ENCODE results near the gene IRGM. TPM values are rescaled to one million over a fixed set of nuclear protein-coding genes. Genes with fewer than 3 reads are reported as not detected.
"Not testable (repeated sequence)": the region's sequence is repeated elsewhere in the genome, so short reads cannot be mapped to it uniquely, and the experiment has no call there.

IRGM gene, protein sequence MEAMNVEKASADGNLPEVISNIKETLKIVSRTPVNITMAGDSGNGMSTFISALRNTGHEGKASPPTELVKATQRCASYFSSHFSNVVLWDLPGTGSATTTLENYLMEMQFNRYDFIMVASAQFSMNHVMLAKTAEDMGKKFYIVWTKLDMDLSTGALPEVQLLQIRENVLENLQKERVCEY
- total RNA-seq, result not detected in 2 replicates

DNA sequence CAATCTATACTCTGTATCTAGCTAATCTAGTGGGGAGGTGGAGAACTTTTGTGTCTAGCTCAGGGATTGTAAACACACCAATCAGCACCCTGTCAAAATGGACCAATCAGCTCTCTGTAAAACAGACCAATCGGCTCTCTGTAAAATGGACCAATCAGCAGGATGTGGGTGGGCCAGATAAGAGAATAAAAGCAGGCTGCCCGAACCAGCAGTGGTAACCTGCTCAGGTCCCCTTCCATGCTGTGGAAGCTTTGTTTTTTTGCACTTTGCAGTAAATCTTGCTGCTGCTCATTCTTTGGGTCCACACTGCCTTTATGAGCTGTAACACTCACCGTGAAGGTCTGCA is at the start of gene IRGM:
IRGM (plus strand) TSS at position 214 of the 346 bp plus-strand sequence. CDS start 1,603 bp downstream, outside the sequence.
- DNase-seq (ENCODE audit: low read depth in 2 of 2), result not testable (repeated sequence)

DNA sequence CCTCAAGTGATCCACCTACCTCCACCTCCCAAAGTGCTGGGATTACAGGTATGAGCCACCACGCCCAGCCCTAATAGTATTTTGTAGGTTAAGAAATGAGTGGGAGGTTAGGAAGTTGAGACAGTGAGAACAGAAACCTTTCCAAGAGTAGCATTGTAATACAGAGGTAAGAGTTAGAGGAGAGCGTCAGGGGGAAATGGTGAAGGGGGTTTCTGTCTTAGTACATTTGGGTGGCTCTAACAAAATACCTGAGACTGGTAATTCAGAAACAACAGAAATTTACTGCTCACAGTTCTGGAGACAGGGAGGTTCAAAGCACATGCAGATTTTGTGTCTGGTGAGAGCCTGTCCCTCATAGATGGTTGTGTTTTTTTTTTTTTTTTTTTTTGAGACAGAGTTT is 48.9 kb upstream of the IRGM start:
- DNase-seq (ENCODE audit: low read depth in 2 of 2), result no peak

DNA sequence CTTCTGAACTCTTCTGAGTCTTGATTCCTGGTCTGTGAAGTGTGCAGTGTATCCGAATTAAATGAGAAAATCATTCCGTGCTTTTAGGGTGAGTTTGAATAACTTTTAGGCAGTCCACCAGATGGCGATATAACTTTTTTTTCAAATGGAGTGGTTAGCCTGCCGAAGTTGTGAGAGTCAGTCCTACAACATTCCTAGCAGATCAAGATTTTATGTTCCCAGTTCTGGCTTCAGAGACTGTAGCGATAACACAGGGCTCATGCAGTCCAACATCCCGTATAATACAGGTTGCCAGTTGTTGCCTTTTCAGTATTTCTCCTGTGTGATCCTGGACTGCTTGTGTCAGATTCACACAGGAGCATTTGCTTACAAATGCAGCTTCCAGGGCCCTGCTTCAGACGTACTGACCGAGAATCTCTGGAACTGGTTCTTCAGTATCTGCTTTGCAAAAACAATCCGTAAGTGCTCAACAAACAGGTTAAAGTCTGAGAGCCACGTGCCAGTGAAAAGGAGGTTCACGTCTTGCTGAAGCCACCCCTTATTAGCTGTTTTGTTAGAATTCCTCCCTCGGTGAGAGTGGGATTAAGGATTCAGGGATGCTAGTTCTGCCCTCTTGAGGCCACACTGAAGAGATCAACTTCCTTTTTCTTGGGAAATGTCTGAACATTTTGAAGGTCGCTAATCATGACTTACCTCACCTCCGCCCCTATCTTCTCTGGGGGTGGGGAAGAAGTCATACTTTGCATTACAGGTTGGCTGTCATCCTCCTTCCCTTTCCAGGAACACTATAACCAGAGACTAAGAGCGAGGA is 45.0 kb upstream of the IRGM start:
- DNase-seq (ENCODE audit: low read depth in 2 of 2), result peak; percentile 45 to 66

DNA sequence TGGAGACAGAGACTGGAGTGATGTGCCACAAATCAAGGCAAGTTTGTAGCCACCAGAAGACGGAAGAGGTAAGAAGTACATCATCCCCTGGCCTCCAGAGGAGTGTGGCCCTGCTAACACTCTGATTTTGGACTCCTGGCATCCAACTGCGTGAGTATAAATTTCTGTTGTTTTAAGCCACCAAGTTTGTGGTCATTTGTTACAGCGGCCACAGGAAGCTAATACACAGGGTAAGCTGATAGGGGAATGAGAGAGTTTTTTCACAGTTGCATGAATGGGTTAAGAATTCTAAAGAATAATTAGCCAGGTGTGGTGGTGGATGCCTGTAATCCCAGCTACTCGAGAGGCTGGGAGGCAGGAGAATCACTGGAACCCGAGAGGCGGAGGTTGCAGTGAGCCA is 41.9 kb upstream of the IRGM start:
- DNase-seq (ENCODE audit: low read depth in 2 of 2), result no peak

DNA sequence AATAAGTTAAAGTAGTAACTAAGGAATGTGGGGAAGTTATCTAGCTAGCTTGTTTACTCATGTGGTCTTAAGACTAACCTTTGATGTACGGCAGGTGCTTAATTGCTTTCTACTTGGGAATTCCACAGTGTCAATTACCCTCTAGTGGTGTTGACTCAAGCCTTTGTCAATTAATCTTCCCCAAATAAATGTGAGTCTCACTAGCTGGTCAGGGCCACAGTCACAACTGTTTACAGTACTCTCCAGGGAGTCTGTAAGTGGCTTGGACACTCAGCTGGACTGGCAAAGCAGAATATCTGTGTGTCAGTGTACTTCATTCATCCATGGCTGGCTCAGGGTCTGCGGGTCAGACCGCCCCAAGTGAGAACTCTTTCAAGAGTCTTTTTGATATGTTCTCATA is 37.0 kb upstream of the IRGM start:
- DNase-seq (ENCODE audit: low read depth in 2 of 2), result no peak

DNA sequence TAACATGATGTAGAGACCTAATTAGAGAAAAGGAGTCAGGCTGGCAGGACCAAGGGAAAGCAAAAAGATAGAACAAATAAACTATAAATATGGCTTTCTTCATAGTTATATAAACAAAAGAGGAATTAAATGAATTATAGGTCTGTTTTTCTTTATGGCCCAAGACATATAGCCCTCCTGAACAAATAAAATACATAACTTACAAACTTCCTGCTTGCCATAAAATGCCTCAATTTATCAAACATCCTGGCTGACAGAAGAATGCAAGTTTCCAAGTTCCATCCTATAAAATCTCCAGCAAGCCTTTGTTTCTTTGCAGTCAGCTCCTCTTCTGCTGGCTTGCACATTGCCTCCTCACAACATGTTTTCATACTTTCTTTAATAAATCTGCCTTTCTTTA is 31.3 kb upstream of the IRGM start:
- no peak for DNase-seq (ENCODE audit: low read depth in 2 of 2)

DNA sequence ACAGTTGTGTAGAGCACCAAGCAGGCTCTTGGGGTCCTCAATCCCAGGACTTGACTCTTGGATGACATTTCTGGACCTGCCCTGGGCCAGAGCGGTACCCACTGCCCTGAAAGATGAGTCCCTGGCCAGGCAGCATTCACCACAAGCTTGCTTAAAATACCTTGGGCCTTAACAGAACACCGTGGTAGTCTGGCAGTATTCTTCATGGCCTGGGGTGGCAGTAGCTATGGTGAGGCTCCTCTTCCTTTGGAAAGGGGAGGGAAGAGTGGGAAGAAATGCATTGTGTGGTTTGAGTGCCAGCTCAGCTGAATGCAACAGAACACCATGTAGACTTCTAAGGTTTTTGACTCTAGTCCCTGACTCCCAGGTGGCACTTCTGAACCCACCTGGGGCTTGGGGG is 29.4 kb upstream of the IRGM start:
- DNase-seq (ENCODE audit: low read depth in 2 of 2), result no peak

DNA sequence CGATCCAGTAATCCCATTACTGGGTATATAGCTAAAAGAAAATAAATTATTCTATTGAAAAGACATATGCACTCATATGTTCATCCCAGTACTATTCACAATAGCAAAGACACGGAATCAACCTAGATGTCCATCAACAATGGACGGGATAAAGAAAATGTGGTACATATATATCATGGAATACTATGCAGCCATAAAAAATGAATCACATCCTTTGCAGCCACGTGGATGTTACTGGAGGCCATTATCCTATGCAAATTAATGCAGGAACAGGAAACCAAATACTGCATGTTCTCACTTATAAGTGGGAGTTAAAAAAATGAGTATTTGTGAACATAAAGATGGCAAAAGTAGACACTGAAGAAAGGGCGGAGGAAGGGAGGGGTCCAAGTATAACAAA is 16.6 kb upstream of the IRGM start:
- DNase-seq (ENCODE audit: low read depth in 2 of 2), result no peak

DNA sequence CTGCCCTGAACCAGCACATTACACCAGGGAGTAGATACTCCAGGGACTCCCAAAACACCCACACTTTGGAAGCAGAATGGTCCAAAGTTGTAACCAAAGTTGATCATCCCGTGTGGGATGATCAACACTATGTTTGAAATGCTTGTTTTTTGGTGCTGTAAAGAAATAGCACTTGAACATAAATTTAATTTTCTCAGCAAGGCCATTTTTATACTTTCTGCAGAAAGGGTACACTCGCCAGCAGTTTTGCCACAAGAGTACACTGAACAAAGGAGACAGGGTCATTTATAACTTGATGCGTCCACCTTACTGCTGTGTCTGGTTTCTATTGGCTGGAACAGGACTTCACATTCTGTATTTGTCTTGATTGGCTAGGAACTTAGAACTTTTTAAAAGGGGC is 14.5 kb upstream of the IRGM start:
- DNase-seq (ENCODE audit: low read depth in 2 of 2), result not testable (repeated sequence)

DNA sequence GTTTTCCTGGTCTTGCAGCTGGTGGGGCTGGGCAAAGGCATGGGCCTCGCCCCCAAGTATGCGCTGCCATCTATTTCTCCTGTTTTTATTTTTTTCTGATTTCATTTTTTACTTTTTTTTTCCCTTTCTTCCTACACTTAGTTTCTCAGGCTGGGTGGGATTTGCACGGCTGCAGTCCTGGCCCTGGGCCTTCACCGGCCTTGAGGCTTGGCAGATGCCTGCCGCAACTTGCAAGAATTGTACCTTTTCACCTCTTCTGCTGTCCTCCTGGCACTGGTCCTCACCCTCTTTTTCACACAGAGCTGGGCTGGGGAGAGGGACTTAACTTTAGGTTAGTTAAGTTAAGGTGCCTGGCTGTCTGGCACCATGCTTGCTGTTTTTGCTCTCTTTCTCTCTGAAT is 10.3 kb upstream of the IRGM start:
- DNase-seq (ENCODE audit: low read depth in 2 of 2), result no peak

DNA sequence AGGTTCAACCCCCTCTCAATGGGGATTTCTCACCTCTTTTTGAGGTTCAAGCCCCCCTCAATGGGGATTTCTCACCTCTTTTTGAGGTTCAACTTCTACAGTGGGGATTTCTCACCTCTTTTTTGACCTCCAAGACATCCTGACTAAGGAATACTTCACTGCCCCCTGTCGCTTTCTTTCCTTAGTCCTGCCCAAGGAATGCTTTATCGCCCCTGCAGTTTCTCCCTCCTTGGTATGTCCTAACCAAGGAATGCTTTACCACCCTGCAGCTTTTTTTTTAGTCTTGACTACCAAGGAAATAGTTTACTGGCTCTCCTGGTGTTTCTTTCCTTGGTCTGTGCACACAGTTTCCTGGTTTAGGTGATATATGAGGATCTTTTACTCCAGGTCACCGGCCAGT is 9.6 kb upstream of the IRGM start:
- DNase-seq (ENCODE audit: low read depth in 2 of 2), result no peak

DNA sequence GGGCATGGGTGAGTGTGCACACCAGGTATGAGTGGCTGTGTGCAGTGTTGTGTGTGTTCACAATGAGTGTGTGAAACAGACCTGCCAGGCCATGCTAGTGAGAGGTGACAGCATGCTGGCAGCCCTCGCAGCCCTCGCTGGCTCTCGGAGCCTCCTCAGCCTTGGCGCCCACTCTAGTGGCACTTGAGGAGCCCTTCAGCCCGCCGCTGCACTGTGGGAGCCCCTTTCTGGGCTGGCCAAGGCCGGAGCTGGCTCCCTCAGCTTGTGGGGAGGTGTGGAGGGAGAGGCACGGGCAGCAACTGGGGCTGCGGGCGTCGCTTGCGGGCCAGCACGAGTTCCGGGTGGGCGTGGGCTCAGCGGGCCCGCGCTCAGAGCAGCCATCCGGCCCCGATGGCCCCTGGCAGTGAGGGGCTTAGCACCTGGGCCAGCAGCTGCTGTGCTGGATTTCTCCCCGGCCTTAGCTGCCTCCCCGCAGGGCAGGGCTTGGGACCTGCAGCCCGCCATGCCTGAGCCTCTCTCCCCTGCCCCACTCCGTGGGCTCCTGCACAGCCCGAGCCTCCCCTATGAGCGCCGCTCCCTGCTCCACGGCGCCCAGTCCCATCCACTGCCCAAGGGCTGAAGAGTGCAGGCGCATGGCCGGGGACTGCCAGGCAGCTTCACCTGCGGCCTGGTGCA is 999 bp upstream of the IRGM start:
- DNase-seq (ENCODE audit: low read depth in 2 of 2), result not testable (repeated sequence)

DNA sequence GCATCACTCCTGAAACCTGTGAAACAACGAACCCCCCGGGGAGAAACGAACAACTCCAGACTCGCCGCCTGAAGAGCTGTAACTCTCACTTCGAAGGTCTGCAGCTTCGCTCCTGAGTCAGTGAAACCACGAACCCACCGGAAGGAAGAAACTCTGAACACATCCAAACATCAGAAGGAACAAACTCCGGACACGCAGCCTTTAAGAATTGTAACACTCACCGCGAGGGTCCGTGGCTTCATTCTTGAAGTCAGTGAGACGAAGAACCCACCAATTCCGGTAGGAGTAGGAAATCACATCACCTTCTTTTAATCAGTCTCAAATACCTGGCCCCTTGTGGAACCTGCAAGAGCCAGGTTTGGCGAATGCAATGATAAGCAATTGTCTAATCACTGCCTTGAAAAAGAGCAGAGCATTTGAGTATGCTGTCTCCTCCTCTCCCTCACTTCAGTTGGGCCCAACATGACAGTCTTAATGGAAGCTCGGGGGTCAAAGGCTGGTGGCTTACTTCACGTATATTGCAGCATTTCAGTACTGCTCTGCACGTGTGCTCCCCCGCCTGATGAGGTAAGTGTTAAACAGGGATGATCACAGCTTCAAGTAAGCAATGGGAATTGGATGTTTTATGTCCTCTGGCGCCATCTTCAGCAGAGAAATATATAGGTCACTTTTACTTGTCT is 473 bp downstream of the IRGM start:
- DNase-seq (ENCODE audit: low read depth in 2 of 2), result peak; percentile 82 to 88

DNA sequence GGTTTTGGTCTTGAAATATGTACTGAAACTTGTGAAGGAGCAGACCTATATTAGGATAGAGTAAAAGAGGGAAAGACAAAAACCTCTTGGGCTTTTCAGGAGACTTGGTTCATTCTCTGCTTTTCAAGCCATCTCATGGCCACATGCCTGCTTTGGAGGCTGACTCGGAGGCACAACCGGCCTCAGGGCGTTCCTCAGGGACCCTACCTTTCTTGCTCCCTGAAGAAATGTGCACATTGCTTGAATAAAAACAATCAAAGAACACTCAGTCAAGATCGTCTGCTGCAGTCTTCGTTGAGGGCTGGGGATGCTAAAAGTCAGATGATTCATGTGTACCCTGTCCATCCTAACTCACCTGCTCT is 994 bp downstream of the IRGM start:
- DNase-seq (ENCODE audit: low read depth in 2 of 2), result no peak

DNA sequence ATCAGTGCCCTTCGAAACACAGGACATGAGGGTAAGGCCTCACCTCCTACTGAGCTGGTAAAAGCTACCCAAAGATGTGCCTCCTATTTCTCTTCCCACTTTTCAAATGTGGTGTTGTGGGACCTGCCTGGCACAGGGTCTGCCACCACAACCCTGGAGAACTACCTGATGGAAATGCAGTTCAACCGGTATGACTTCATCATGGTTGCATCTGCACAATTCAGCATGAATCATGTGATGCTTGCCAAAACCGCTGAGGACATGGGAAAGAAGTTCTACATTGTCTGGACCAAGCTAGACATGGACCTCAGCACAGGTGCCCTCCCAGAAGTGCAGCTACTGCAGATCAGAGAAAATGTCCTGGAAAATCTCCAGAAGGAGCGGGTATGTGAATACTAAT is 1.9 kb downstream of the IRGM start:
- DNase-seq (ENCODE audit: low read depth in 2 of 2), result no peak

DNA sequence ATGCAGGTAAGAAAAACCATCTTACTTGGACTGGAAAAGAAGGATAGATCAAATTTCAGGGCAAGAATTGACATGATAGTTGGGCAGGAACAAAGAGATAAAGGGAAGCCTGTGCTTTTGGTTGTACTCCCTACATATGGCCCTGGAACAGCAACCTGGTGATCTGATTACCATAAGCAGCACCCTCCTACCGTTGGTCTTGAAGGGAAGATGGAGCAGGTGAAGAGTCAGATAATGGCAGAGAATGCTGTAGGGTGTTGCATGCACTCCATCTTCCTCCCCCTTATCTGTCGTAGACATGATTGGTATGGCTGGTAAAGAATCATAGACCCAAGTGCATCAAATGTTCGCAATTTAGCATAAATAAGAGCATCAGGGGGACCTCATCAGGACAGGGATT is 4.7 kb downstream of the IRGM start:
- DNase-seq (ENCODE audit: low read depth in 2 of 2), result no peak

DNA sequence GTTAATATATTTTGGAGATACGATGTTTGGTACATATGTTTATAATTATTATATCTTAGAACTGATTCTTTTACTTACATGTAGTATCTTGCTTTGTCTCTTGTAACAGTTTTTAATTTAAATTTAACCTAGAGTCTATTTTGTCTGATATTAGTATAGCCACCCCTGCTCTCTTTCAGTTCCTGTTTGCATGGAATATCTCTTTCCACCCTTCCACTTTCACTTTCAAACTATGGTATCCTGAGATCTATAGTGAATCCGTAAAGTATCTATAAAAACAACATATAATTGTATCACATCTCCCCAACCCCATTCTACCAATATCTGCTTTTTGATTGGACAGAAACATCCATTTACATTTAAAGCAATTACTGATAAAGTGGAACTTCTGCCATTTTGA is 7.2 kb downstream of the IRGM start:
- no peak for DNase-seq (ENCODE audit: low read depth in 2 of 2)

DNA sequence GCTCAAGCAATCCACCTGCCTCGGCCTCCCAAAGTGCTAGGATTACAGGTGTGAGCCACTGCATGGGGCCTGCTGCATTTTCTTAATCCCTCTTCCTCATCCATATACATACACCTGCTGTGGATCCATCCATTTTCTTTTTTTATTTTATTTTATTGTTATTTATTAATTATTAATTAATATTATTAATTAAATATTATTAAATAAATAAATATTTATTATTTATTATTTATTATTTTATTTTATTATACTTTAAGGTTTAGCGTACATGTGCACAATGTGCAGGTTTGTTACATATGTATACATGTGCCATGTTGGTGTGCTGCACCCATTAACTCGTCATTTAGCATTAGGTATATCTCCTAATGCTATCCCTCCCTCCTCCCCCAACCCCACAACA is 10.4 kb downstream of the IRGM start:
- DNase-seq (ENCODE audit: low read depth in 2 of 2), result not testable (repeated sequence)

DNA sequence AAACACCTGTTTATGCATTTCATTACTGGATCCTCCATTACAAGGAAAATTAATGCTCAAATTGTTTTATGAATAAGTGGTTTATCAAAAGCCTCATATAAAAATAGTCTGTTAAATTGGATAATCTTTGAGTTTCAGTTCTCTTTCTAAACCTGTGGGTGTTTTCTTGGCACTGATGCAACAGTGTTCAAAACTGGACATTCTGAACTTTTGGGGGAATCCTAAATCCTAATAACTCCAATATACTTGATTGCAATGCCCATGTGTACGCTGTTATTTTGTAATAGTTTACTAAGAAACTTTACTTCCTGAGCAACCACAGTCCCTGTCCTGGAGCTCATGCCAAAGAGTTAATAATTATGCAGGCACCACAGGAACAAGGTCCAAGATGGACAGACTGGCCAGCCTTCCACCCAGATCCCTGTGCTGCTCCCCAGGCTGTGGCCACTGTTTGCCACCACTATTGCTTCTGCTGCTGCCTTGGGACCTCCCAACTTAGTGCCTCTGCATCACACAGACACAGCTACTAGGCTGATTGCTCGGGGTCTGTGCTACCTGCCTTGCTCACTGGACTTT is 14.0 kb downstream of the IRGM start:
- DNase-seq (ENCODE audit: low read depth in 2 of 2), result no peak

DNA sequence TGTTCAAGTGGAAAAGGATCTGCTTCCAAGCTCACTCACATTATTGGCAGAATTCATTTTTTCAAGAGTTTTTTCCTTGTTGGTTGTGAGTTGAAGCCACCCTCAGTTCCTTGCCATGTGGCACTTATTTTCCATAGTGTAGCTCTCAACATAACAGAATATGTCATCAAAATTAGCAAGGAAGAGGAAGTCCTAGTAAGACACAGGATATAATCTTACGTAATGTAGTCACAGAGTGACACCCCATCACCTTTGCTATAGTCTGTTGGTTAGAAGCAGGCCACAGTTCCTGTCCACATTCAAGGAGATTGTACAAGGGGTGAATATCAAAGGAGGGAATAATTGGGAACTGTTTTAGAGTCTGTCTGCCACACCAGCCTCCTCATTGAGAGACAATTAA is 15.7 kb downstream of the IRGM start:
- DNase-seq (ENCODE audit: low read depth in 2 of 2), result no peak

DNA sequence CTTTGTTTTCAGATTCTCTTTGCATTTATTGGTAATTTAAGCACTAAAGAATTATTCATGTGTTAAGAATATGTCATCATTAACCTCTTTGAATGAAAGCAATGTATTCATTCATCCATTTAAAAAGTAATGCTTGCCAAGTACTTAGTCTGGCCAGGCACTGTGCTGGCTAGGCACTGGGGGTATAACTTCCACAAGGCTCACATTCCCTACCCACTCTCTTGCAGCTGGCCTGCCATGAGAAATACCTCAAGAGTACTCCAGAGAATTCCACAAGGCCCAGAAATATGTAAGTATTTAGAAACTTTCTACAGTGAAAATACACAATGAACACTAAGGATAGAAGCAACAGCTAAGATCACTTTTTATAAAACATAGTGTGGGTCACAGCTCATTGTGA is 33.0 kb downstream of the IRGM start:
- DNase-seq (ENCODE audit: low read depth in 2 of 2), result no peak

All from dermis microvascular lymphatic vessel endothelial cell (primary cell).